Gastroesophageal sphincter (tissue), 4 donors: ENCODE results near the gene PRR14L. TPM values are rescaled to one million over a fixed set of nuclear protein-coding genes. Genes with fewer than 3 reads are reported as not detected.
"Not testable (repeated sequence)": the region's sequence is repeated elsewhere in the genome, so short reads cannot be mapped to it uniquely, and the experiment has no call there.

Experiments
- ATAC-seq: fragments of 150-250 bp; one replicate; pipeline ENCODE4 v1.9.1; 2016; ENCODE audit warnings: mild to moderate bottlenecking, moderate library complexity
- H3K27ac ChIP-seq, 4 donors: fragments of 200-600 bp; sonication (generic) in 3 of 4; 1 replicate in 3 of 4; 2 replicates in 1 of 4; pipeline ENCODE4 v1.5.1; 2016 to 2019
- H3K27me3 ChIP-seq: fragments of 200-600 bp; sonication (generic); one replicate; pipeline ENCODE4 v1.5.1; 2019
- H3K36me3 ChIP-seq, 2 donors: fragments of 200-600 bp; sonication (generic); one replicate each; pipeline ENCODE4 v1.5.1; 2019; ENCODE audit warnings: control low read depth in 1 of 2
- H3K4me1 ChIP-seq, 3 donors: fragments of 200-600 bp; sonication (generic); 1 replicate in 2 of 3; 2 replicates in 1 of 3; pipeline ENCODE4 v1.5.1; 2016 to 2019; ENCODE audit warnings: control low read depth in 2 of 3
- H3K4me3 ChIP-seq, 2 donors: fragments of 200-600 bp; sonication (generic); one replicate each; pipeline ENCODE4 v1.5.1; 2019; ENCODE audit warnings: mild to moderate bottlenecking in 1 of 2, moderate library complexity in 1 of 2
- H3K9me3 ChIP-seq, 3 donors: fragments of 200-600 bp; sonication (generic); one replicate each; pipeline ENCODE4 v1.5.1; 2017 to 2019; ENCODE audit warnings: control low read depth in 2 of 3
- EP300 ChIP-seq: sonication (generic); formaldehyde crosslinking; IDR thresholded peaks from one replicate; pipeline ENCODE4 v1.6.1; 2017; ENCODE audit warnings: antibody characterized with exemption, mild to moderate bottlenecking
- POLR2A ChIP-seq, 2 donors: fragments of 450-650 bp; IDR thresholded peaks; one replicate each; pipeline ENCODE4 v1.6.1; 2017; ENCODE audit warnings: antibody characterized with exemption in 2 of 2, mild to moderate bottlenecking in 2 of 2, moderate library complexity in 1 of 2
- POLR2AphosphoS5 ChIP-seq: sonication (generic); formaldehyde crosslinking; IDR thresholded peaks from one replicate; pipeline ENCODE4 v1.6.1; 2017; ENCODE audit warnings: antibody characterized with exemption
- WGBS, 2 donors: methylation state at CpG; one replicate each; pipeline ENCODE4 v1.1.5; 2018; ENCODE audit warnings: low coverage in 1 of 2; 5-methylcytosine and 5-hydroxymethylcytosine counted together
- total RNA-seq, 4 donors: library from RNA; depleted of rRNA; stranded (reverse); fragments of >200 nt; gene quantifications; one replicate each; pipeline ENCODE4 v1.1.0, GENCODE V29; 2016
- TF ChIP-seq, protein P1 (sequence below), 4 experiments: fragments of 200-600 bp in 2 of 4; fragments of 450-650 bp in 2 of 4; sonication (generic) in 1 of 4; IDR thresholded peaks; one replicate each; pipeline ENCODE4 v1.5.1; 2017 to 2019; ENCODE audit warnings: antibody characterized with exemption in 4 of 4, mild to moderate bottlenecking in 2 of 4, moderate library complexity in 2 of 4

The PRR14L gene
- total RNA-seq, 4 donors from 2014 or later: 16.0 to 24.5 (median 19.0) TPM

DNA sequence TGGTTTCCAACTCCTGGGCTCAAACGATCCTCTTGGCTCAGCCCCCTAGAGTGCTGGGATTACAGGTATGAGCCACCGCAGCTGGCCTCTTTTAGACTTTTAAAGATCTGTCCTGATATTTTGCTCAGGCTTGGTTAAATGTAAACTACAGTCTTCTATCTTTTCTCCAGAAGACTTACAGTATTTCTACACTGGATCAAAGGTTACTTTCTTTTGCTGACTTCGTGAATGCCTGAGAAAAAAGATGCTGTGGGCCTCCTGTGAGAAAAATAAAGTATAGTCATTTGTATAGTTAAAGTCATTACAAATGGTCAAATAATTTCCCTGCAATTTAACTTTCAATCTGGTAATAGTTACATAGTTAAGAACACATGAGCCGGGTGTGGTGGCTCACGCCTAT is 23.5 kb upstream of the PRR14L start:
- WGBS, 2 donors: 30 to 66% methylated on average over 2 to 3 of the region's 5 CpGs
- Histone ChIP-seq H3K4me1 (no peaks in the 10 kb centered on the region), H3K9me3 (no peaks in the 10 kb centered on the region), H3K36me3 (peaks cover 0 to 99% of the 10 kb centered on the region in 2 donors), H3K4me3 (no peak overlapping the region), H3K27ac (no peak overlapping the region), H3K27me3 (no peaks in the 10 kb centered on the region)
- no peak for ATAC-seq
- no peak for TF ChIP-seq EP300

DNA sequence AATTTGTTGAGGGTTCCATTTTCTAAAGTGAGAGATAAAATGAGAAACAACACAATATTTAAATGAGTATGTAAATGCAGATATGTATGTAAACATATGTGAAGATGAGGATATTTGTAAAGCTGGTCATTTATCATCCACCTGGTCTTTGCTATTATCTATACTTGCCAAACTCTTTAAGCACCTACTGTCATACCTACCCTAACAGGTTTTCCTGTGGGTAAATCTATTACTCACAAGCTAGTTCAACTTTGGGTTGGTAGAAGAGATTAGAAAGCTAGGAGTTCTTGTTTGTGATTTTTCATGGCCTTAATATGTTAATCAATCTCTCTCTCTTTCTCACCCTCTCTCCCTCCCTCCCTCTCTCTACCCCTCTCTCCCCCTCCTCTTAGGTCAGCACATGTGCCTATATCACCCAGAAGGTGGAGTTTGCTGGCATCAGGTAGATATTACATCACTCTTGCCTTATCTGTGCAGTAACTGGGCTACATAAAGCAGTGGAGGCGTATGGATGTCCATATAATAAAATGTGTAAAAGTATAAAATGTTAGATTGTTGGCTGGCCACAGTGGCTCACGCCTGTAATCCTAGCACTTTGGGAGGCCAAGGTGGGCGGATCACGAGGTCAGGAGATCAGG is 18.6 kb upstream of the PRR14L start:
- ATAC-seq: no peak
- TF ChIP-seq POLR2A (IDR thresholded peaks at IDR 0.05) (no peak), EP300 (no peak), POLR2AphosphoS5 (no peak)
- TF ChIP-seq, protein P1, sequence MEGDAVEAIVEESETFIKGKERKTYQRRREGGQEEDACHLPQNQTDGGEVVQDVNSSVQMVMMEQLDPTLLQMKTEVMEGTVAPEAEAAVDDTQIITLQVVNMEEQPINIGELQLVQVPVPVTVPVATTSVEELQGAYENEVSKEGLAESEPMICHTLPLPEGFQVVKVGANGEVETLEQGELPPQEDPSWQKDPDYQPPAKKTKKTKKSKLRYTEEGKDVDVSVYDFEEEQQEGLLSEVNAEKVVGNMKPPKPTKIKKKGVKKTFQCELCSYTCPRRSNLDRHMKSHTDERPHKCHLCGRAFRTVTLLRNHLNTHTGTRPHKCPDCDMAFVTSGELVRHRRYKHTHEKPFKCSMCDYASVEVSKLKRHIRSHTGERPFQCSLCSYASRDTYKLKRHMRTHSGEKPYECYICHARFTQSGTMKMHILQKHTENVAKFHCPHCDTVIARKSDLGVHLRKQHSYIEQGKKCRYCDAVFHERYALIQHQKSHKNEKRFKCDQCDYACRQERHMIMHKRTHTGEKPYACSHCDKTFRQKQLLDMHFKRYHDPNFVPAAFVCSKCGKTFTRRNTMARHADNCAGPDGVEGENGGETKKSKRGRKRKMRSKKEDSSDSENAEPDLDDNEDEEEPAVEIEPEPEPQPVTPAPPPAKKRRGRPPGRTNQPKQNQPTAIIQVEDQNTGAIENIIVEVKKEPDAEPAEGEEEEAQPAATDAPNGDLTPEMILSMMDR (IDR thresholded peaks at IDR 0.05): no peak
- H3K36me3 ChIP-seq: peaks cover 0 to 99% of the 10 kb centered on the region in 2 donors
- no peaks in the 10 kb centered on the region for H3K9me3 ChIP-seq
- no peaks in the 10 kb centered on the region for H3K4me1 ChIP-seq
- WGBS, 2 donors: 98% methylated on average over 4 of the region's 4 CpGs; no CpG with 5 or more reads in 1 of the 2 donors
- no peak overlapping the region for H3K27ac ChIP-seq
- no peaks in the 10 kb centered on the region for H3K27me3 ChIP-seq
- no peak overlapping the region for H3K4me3 ChIP-seq

DNA sequence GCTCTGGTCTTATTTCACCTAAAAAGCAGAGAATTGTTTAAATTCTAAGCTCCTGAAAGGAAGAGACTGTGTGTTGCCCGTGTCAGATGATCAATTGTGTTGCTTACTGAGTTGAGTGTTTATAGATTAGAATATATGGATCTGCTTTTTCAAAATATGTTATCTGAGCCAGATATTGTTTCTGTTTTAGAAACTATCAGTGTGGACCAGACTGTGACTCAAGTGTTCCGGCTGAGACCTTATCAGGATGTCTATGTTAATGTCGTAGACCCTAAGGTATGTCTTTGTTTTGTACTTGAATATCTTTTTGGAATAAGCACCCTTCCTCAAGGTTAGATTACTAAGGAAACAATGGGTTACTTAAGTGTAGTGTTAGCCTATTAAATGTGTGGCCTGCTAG is 14.9 kb upstream of the PRR14L start:
- Histone ChIP-seq H3K27ac (no peak overlapping the region), H3K4me1 (no peaks in the 10 kb centered on the region), H3K36me3 (peaks cover 0 to 100% of the 10 kb centered on the region in 2 donors), H3K9me3 (no peaks in the 10 kb centered on the region), H3K4me3 (no peak overlapping the region), H3K27me3 (no peaks in the 10 kb centered on the region)
- TF ChIP-seq POLR2AphosphoS5 (no peak), EP300 (no peak), POLR2A (IDR thresholded peaks at IDR 0.05) (no peak)
- TF ChIP-seq, protein P1 (IDR thresholded peaks at IDR 0.05): no peak
- WGBS, 2 donors: 92 to 97% methylated on average over 3 of the region's 3 CpGs
- no peak for ATAC-seq

DNA sequence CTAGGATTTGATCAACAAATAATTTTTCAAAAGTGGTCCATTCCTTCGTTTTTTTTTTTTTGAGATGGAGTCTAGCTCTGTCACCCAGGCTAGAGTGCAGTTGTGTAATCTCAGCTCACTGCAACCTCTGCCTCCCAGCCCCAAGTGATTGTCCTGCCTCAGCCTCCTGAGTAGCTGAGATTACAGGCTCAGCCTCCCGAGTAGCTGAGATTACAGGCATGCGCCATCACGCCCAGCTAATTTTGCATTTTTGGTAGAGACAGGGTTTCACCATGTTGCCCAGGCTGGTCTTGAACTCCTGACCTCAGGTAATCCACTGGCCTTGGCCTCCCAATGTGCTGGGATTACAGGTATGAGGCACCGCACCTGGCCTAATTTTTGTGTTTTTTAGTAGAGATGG is 8.9 kb upstream of the PRR14L start:
- not testable (repeated sequence) for H3K4me3 ChIP-seq, H3K27ac ChIP-seq, H3K9me3 ChIP-seq, ATAC-seq, H3K27me3 ChIP-seq
- Histone ChIP-seq H3K4me1 (peaks cover 0 to 14% (median 6%) of the 10 kb centered on the region in 3 donors), H3K36me3 (peaks cover 0 to 63% of the 10 kb centered on the region in 2 donors)
- WGBS, 2 donors: 86 to 94% methylated on average over 1 to 5 of the region's 5 CpGs

DNA sequence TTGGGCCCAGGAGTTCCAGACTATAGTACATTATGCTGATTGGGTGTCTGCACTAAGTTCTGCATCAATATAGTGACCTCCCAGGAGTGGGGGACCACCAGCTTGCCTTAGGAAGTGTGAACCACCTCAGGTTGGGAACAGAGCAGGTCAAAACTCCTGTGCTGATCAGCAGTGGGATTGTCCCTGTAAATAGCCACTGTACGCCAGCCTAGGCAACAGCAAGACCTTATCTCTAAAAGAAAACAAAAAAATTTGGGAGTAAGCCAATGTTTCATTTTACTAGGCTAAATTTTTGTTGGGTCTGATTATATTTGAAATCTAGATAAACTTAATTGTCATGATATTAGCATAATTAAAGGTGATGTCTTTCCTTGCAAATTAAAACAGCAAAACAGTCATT is 7.3 kb upstream of the PRR14L start:
- Histone ChIP-seq H3K36me3 (peaks cover 0 to 47% of the 10 kb centered on the region in 2 donors), H3K27ac (no peak overlapping the region), H3K4me3 (no peak overlapping the region), H3K4me1 (peaks cover 0 to 27% (median 12%) of the 10 kb centered on the region in 3 donors), H3K27me3 (no peaks in the 10 kb centered on the region), H3K9me3 (no peaks in the 10 kb centered on the region)
- 50 to 78% methylated on average over 1 of the region's 1 CpG for WGBS, 2 donors
- no peak for ATAC-seq
- TF ChIP-seq POLR2AphosphoS5 (no peak), POLR2A (IDR thresholded peaks at IDR 0.05) (no peak), EP300 (no peak)
- TF ChIP-seq, protein P1 (IDR thresholded peaks at IDR 0.05): no peak

DNA sequence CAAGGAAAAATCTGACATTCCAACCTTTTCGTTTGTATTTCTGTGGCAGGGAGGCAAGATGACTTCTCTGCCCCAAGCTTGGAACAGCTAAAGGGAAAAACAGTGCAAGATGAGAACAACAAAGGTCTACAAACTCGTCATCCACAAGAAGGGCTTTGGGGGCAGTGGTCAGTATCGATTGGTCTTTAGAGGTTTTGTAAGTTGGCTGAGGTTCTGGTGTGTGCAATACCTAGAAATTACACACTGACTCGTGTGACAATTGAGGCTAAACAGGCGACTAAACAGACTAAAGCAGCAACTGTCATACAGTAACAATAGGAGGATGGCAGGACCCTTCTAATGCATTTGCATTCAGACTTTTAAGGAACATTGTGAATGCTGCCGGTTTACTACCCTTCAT is 4.9 kb upstream of the PRR14L start:
- H3K9me3 ChIP-seq: no peaks in the 10 kb centered on the region
- ATAC-seq: no peak
- no peak for TF ChIP-seq EP300
- TF ChIP-seq POLR2AphosphoS5: no peak
- TF ChIP-seq POLR2A (IDR thresholded peaks at IDR 0.05): no peak
- TF ChIP-seq, protein P1 (IDR thresholded peaks at IDR 0.05): no peak
- peaks cover 0 to 41% (median 15%) of the 10 kb centered on the region in 3 donors for H3K4me1 ChIP-seq
- H3K4me3 ChIP-seq: no peak overlapping the region
- no peaks in the 10 kb centered on the region for H3K27me3 ChIP-seq
- H3K27ac ChIP-seq: peak overlapping the region in 3 of 4 donors; percentile 88 to 97 (median 95)
- peaks cover 0 to 23% of the 10 kb centered on the region in 2 donors for H3K36me3 ChIP-seq
- 25 to 49% methylated on average over 3 to 6 of the region's 6 CpGs for WGBS, 2 donors
